Heart left ventricle (tissue), 16 donors: ENCODE data around the gene KCNQ1. TPM values are rescaled to one million over a fixed set of nuclear protein-coding genes. Genes with fewer than 3 reads are reported as not detected.
A peak's percentile ranks its signal among the peaks of the same experiment; 100 is the strongest.

Source experiments
- ATAC-seq, 4 donors: fragments of 200-7000 bp; cut with Tn5 transposase; one replicate each; pipeline ENCODE4 v1.9.1; 2020 to 2022; ENCODE audit warnings: moderate library complexity in 4 of 4, mild to moderate bottlenecking in 3 of 4, moderate number of reproducible peaks in 1 of 4
- DNase-seq, 5 donors: peaks; one replicate each; pipeline ENCODE4 v3.0.0-alpha.2; 2020
- H3K27ac ChIP-seq, 12 donors: fragments of 200-600 bp; sonication (generic) in 4 of 12; one replicate each; pipeline versions ENCODE4 v1.5.0 to v1.8.0; 2016 to 2022; ENCODE audit warnings: mild to moderate bottlenecking in 2 of 12
- H3K27me3 ChIP-seq, 9 donors: fragments of 200-600 bp; sonication (generic) in 2 of 9; one replicate each; pipeline versions ENCODE4 v1.5.1 to v1.8.0; 2016 to 2022; ENCODE audit warnings: mild to moderate bottlenecking in 3 of 9
- H3K36me3 ChIP-seq, 9 donors: fragments of 200-600 bp; sonication (generic) in 2 of 9; one replicate each; pipeline versions ENCODE4 v1.5.0 to v1.8.0; 2018 to 2022; ENCODE audit warnings: mild to moderate bottlenecking in 2 of 9
- H3K4me1 ChIP-seq, 12 donors: fragments of 200-600 bp; sonication (generic) in 4 of 12; one replicate each; pipeline versions ENCODE4 v1.5.0 to v1.8.0; 2016 to 2022; ENCODE audit warnings: mild to moderate bottlenecking in 3 of 12
- H3K4me3 ChIP-seq, 12 donors: fragments of 200-600 bp; sonication (generic) in 4 of 12; one replicate each; pipeline versions ENCODE4 v1.5.0 to v1.8.0; 2017 to 2022; ENCODE audit warnings: mild to moderate bottlenecking in 9 of 12, moderate library complexity in 4 of 12
- H3K9me3 ChIP-seq, 12 donors: fragments of 200-600 bp; sonication (generic) in 4 of 12; one replicate each; pipeline versions ENCODE4 v1.5.0 to v1.8.0; 2016 to 2022; ENCODE audit warnings: mild to moderate bottlenecking in 1 of 12
- POLR2A ChIP-seq, 2 donors: fragments of 450-650 bp; IDR thresholded peaks; one replicate each; pipeline ENCODE4 v1.6.1; 2017; ENCODE audit warnings: antibody characterized with exemption in 2 of 2, mild to moderate bottlenecking in 2 of 2, moderate library complexity in 2 of 2
- WGBS, 4 donors: extraction: QIAGEN DNeasy Blood & Tissue Kit in 2 of 4; methylation state at CpG; one replicate each; pipeline versions ENCODE4 v1.1.5 to v1.1.7; 2013 to 2018; 5-methylcytosine and 5-hydroxymethylcytosine counted together
- intact Hi-C, 10 donors: fragments of 100-400 bp; cut with DNase I; formaldehyde crosslinking; loops; one replicate each; pipeline versions ENCODE4 v1.11.1 to v1.14.2; 2022
- polyA plus RNA-seq, 2 donors: library from polyadenylated mRNA; stranded (reverse); fragments of 200-250 nt; gene quantifications; one replicate each; pipeline ENCODE4 v1.2.3, GENCODE V29; 2013
- total RNA-seq, 9 donors: library from RNA; depleted of rRNA in 2 of 9; stranded (reverse); fragments of >200 nt in 2 of 9; fragmentation: NEBNext Ultra II Directional in 3 of 9; extraction: Animal tissue kit (Norgen Biotek cat#: 25700) in 3 of 9; gene quantifications; one replicate each; pipeline versions ENCODE4 v1.1.0 to v1.2.4, GENCODE V29; 2016 to 2023
- TF ChIP-seq, protein P1 (sequence below), 12 donors: fragments of 200-600 bp; sonication (generic) in 4 of 12; IDR thresholded peaks; one replicate each; pipeline versions ENCODE4 v1.5.0 to v1.8.0; 2018 to 2022; ENCODE audit warnings: antibody characterized with exemption in 12 of 12, mild to moderate bottlenecking in 5 of 12
- donor health status: ischemic (EF 13 %, LVEDD 7.1; RV severe dilation, severe dysfunction).
- donor health status: healthy with polysubstance abuse.
- donor health status: DM: no; HTN: yes; CAD: no.
- donor health status: DM: no; HTN: no; CAD: no.
- donor health status: ischemic (EF 25% LVEDD 6.9; RV normal size, moderate dysfunction).
- donor health status: ischemic (EF 25% LVEDD 5.7; RV mildly dilated, moderate dysfunction).
- donor health status: healthy.
- donor health status: DM: yes; HTN: yes; CAD: no.
- donor health status: ischemic (EF 35%, LVEDD 5.7; RV mildly dilated, moderate dysfunction).
- donor health status: nonischemic (EF 11% LVEDD 7.7; RV severe dilation, severe dysfunction).
- donor health status: DM: yes; HTN: yes; CAD: no.
- donor health status: PGD.
- donor health status: ischemic (EF 29% LVEDD 5.4; RV normal size, mild dysfunction).
- donor health status: nonischemic (EF 23%, LVEDD 6.1; RV moderate dilation, normal function).

KCNQ1 gene
- total and polyA plus RNA-seq, 11 donors, result 18.6 to 42.4 (median 31.4) TPM

DNA sequence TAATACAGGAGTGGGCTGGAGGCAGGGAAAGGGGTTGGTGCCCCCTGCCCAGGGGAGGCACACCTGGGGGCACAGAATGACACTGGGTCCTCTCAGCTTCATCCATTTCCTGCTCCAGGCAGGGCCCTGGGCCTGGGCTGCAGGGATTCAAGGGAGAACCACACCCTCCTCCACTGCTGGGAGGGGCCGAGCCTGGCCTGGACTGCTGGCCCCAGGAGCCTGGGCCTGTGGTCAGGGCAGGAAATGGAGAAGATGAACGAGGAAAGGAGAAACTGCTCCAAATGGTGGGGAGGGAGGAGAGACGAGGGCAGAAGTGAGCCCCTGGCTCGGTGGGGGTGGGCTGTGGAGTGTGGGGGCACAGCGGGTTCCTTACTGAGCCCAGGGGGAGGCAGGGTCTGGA, 293.1 kb downstream of the KCNQ1 start:
- intact Hi-C loops, result no loop called here
- Histone ChIP-seq H3K36me3 (no peaks in the 10 kb centered on the region), H3K4me1 (peaks cover 0 to 17% (median 6%) of the 10 kb centered on the region in 12 donors), H3K27ac (no peak overlapping the region), H3K27me3 (no peaks in the 10 kb centered on the region), H3K4me3 (no peak overlapping the region), H3K9me3 (no peaks in the 10 kb centered on the region)
- ATAC-seq (peak in 3 of 4 donors; percentile 32 to 59 (median 42)), DNase-seq (peak in 1 of 5 donors; percentile 55)
- 70 to 82% (median 75%) methylated on average over 5 of the region's 5 CpGs for WGBS, 4 donors
- TF ChIP-seq, protein P1, sequence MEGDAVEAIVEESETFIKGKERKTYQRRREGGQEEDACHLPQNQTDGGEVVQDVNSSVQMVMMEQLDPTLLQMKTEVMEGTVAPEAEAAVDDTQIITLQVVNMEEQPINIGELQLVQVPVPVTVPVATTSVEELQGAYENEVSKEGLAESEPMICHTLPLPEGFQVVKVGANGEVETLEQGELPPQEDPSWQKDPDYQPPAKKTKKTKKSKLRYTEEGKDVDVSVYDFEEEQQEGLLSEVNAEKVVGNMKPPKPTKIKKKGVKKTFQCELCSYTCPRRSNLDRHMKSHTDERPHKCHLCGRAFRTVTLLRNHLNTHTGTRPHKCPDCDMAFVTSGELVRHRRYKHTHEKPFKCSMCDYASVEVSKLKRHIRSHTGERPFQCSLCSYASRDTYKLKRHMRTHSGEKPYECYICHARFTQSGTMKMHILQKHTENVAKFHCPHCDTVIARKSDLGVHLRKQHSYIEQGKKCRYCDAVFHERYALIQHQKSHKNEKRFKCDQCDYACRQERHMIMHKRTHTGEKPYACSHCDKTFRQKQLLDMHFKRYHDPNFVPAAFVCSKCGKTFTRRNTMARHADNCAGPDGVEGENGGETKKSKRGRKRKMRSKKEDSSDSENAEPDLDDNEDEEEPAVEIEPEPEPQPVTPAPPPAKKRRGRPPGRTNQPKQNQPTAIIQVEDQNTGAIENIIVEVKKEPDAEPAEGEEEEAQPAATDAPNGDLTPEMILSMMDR (IDR thresholded peaks at IDR 0.05), result no peak
- no peak for TF ChIP-seq POLR2A (IDR thresholded peaks at IDR 0.05)

DNA sequence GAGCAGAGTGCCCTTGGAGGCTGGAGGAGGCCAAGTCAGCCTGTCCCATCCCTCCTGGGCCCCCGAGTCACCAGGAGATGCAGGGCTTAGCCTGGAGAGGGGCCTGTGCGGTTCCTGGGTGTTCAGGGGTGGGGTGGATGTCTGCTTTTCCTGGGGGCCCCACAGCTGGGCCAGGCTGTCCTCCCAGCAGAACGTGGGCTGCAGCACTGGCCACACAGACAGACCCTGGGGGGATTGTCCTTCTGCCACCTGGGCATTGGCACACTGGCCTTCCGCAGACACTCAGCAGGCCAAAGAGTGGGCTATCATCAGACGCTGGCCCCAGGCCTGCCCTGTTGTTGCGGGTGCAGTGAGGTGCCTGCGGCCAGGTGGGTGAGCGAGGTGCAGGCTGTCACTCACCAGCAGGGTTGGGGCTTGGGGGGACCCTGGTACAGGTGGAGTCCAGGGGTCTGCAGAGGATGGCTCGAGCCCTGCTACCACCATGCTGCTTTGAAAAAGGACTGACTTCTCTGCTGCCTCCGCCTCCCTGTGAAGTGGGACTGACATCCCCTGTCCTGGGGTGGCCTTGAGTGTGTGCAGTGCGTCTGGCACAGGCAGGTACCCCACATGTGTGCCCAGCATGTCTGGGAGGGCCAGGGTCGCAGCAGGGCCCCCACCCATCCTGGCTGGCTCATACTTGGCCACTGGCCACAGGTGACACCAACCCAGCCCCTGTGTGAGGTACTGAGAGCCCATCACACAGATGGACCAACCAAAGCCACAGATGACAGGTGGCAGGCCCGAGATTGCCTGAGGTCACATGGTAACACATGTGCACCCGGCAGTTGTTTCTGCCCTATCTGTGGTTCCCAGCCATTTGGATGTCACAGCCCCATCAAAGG, 294.0 kb downstream of the KCNQ1 start:
- WGBS, 4 donors, result 93 to 96% (median 94%) methylated on average over 7 to 14 of the region's 14 CpGs
- intact Hi-C loops, result no loop called here
- DNase-seq, result peak in 3 of 5 donors; percentile 13 to 49 (median 26)
- H3K4me1 ChIP-seq, result peaks cover 0 to 17% (median 6%) of the 10 kb centered on the region in 12 donors
- H3K27me3 ChIP-seq, result no peaks in the 10 kb centered on the region
- no peaks in the 10 kb centered on the region for H3K9me3 ChIP-seq
- TF ChIP-seq, protein P1 (IDR thresholded peaks at IDR 0.05), result no peak
- no peak for TF ChIP-seq POLR2A (IDR thresholded peaks at IDR 0.05)
- no peak for ATAC-seq
- no peak overlapping the region for H3K27ac ChIP-seq
- H3K36me3 ChIP-seq, result no peaks in the 10 kb centered on the region
- no peak overlapping the region for H3K4me3 ChIP-seq

DNA sequence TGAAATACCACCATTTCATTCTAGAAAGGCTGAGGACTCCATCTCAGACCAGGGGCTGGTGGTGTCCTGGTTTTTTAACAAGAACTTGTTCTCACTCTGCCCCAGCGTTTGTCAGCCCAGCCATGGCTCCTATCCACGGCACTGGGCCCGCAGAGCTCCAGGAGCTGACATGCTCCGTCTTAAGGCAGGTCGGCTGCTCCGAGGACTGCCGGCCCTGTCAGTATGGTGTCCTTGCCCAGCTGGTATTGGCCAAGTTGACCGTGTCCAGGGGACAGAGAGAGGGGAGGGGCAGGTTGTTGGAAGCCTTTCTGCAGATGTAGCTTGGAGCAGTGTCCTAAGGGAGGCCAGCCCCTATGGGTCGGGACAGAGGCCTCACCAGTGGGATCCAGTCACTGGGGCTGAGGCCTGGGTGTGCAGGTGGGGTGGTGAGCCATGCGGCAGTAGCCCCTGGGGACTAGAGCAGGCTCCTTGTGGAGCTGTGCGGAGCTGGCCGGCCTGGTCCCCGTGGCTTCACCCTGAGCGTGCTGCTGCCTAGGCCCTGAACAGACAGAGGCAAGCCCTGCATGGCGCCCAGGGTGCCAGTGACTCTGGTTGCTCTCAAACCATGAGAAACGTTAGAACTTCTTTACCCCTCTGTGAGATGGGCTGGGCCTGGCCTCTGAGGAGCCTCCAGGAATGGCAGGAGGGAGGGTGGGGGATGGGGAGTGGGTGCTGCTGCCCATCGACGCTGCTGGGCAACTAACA, 294.9 kb downstream of the KCNQ1 start:
- intact Hi-C loops, result no loop called here
- ATAC-seq (no peak), DNase-seq (peak in 3 of 5 donors; percentile 19 to 54 (median 21))
- no peaks in the 10 kb centered on the region for H3K27me3 ChIP-seq
- WGBS, 4 donors, result 92 to 96% (median 95%) methylated on average over 9 to 18 of the region's 18 CpGs
- no peak overlapping the region for H3K4me3 ChIP-seq
- H3K27ac ChIP-seq, result no peak overlapping the region
- no peaks in the 10 kb centered on the region for H3K36me3 ChIP-seq
- H3K4me1 ChIP-seq, result peaks cover 0 to 17% (median 6%) of the 10 kb centered on the region in 12 donors
- no peaks in the 10 kb centered on the region for H3K9me3 ChIP-seq
- no peak for TF ChIP-seq POLR2A (IDR thresholded peaks at IDR 0.05)
- TF ChIP-seq, protein P1 (IDR thresholded peaks at IDR 0.05), result no peak
